SK-MEL-5 (cell line): ENCODE results near the gene CLP1. TPM values are rescaled to one million over a fixed set of nuclear protein-coding genes. Genes with fewer than 3 reads are reported as not detected.
"Not testable (repeated sequence)": the region's sequence is repeated elsewhere in the genome, so short reads cannot be mapped to it uniquely, and the experiment has no call there.

Source experiments
- DNase-seq: peaks from one replicate; pipeline ENCODE4 v3.0.0-alpha.2; 2016; ENCODE audit warnings: low read depth, low spot score
- in situ Hi-C: cut with HindIII; loops from 2 replicates; pipeline ENCODE4 v1.10.0; 2016; ENCODE audit warnings: low sequenced_read_pairs, high pct_unique_total_duplicates, low pct_unique_long_range_greater_than_20kb
- small RNA-seq, 2 experiments: library from RNA; depleted of rRNA; stranded (forward); fragments of <200 nt; gene quantifications; one replicate each; pipeline ENCODE3, GENCODE V24; 2014
- total RNA-seq: library from RNA; depleted of rRNA; stranded (reverse); fragments of >200 nt; shearing (Covaris generic); gene quantifications from 2 replicates; pipeline ENCODE4 v1.2.3, GENCODE V29; 2014; rRNA removed

CLP1 gene
- total RNA-seq, 1 experiment from 2014 or later = 19.2 TPM

- DNase-seq = no peak
- in situ Hi-C loops = no loop called here
Observed at GRCh38 chr11:57699813-57700212, 42.3 kb downstream of the CLP1 start.

GRCh38 chr11:57700425-57700824 is 42.9 kb downstream of the CLP1 start:
- DNase-seq = no peak
- in situ Hi-C loops = no loop called here

- in situ Hi-C loops = no loop called here
Observed at GRCh38 chr11:57703341-57703740, 45.8 kb downstream of the CLP1 start.

GRCh38 chr11:57704932-57705331 is 47.4 kb downstream of the CLP1 start:
- in situ Hi-C loops = no loop called here
- DNase-seq = no peak

More at GRCh38 chr11:57703341-57703740, 45.8 kb downstream of the CLP1 start:
- no peak for DNase-seq

GRCh38 chr11:57705432-57705831 is 47.9 kb downstream of the CLP1 start:
- DNase-seq, in situ Hi-C loops: not testable (repeated sequence)

GRCh38 chr11:57709802-57710367 is 52.3 kb downstream of the CLP1 start:
- DNase-seq = no peak
- in situ Hi-C loops = no loop called here

Small RNA genes within 50 kb of the gene (small RNA-seq; reads per million reads assigned to genes)
- gene MIR130A = 0.91 to 130 reads per million in 2 experiments

Other genes with a start within 250 kb of the CLP1 start
- gene SLC43A3, start 230.6 kb upstream of the CLP1 start, total RNA-seq = 30.6 and 37.0 TPM in 2 replicates
- gene RTN4RL2, start 197.2 kb upstream of the CLP1 start, total RNA-seq = 0.29 and 1.1 TPM in 2 replicates
- gene SLC43A1, start 142.1 kb upstream of the CLP1 start, total RNA-seq = 10.1 and 11.2 TPM in 2 replicates
- 48.5 and 51.6 TPM in 2 replicates for gene TIMM10, start 127.0 kb upstream of the CLP1 start, total RNA-seq
- not detected in 2 replicates for gene SMTNL1, start 120.2 kb upstream of the CLP1 start, total RNA-seq
- 17.0 and 22.4 TPM in 2 replicates for gene UBE2L6, start 90.1 kb upstream of the CLP1 start, total RNA-seq
- gene SERPING1, start 60.1 kb upstream of the CLP1 start, total RNA-seq = not detected in 2 replicates
- 4.5 and 5.3 TPM in 2 replicates for gene YPEL4, start 7.8 kb upstream of the CLP1 start, total RNA-seq
- gene ZDHHC5, start 10.4 kb downstream of the CLP1 start, total RNA-seq = 28.7 and 30.4 TPM in 2 replicates
- gene MED19, start 54.5 kb downstream of the CLP1 start, total RNA-seq = 14.1 and 20.3 TPM in 2 replicates
- gene TMX2, start 54.8 kb downstream of the CLP1 start, total RNA-seq = 238 and 245 TPM in 2 replicates
- 171 and 183 TPM in 2 replicates for gene SELENOH, start 83.7 kb downstream of the CLP1 start, total RNA-seq
- gene BTBD18, start 94.1 kb downstream of the CLP1 start, total RNA-seq = not detected in 2 replicates
- 51.6 and 53.8 TPM in 2 replicates for gene CTNND1, start 104.0 kb downstream of the CLP1 start, total RNA-seq